Ecto neural progenitor cell (in vitro differentiated cells): ENCODE data around the gene KAT14.
"Not testable (repeated sequence)": the region's sequence is repeated elsewhere in the genome, so short reads cannot be mapped to it uniquely, and the experiment has no call there.

ENCODE experiments used
- DNase-seq: peaks from one replicate; pipeline ENCODE4 v3.0.0-alpha.2; 2018; ENCODE audit warnings: low spot score

The KAT14 gene

DNA sequence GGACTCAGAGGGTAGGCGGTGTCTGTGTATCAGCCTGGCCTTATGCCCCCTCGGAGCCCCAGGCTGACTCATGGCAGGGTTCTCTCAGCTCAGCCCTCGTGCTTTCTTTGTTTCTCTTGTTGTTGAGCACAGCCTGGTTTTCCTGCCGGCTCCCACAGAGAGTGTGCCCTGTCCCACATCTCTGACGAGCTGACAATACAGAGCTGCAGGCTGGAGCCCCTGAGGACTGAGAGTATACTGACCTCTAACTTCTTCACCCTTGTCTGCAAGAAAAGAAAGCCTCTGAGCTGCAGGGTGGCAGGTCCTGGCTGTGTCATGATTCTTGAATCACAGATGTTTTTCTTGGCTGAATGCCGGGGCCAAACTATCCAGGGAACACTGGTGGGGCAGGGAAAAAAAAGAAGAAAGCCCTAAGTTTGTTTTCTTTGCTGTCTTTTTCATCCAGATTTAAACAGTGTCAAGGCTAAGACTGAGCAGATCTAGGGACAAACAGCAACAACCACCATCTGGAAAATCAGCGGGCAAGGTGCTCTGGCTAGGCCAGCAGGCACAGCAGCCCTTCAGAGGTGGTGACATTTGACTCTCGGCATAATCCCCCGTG, 87.4 kb downstream of the KAT14 start:
- DNase-seq = peak; percentile 71

- no peak for DNase-seq
Measured at GRCh38 chr20:18225632-18226031, 88.0 kb downstream of the KAT14 start.

DNA sequence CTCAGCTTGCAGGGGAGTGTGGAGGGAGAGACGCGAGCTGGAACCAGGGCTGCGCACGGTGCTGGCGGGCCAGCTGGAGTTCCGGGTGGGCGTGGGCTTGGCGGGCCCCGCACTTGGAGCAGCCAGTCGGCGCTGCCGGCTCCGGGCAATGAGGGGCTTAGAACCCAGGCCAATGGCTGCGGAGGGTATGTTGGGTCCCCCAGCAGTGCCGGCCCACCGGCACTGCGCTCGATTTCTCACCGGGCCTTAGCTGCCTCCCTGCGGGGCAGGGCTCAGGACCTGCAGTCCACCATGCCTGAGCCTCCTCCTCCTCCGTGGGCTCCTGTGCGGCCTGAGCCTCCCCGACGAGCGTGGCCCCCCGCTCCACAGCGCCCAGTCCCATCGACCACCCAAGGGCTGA, 89.1 kb downstream of the KAT14 start:
- not testable (repeated sequence) for DNase-seq

DNA sequence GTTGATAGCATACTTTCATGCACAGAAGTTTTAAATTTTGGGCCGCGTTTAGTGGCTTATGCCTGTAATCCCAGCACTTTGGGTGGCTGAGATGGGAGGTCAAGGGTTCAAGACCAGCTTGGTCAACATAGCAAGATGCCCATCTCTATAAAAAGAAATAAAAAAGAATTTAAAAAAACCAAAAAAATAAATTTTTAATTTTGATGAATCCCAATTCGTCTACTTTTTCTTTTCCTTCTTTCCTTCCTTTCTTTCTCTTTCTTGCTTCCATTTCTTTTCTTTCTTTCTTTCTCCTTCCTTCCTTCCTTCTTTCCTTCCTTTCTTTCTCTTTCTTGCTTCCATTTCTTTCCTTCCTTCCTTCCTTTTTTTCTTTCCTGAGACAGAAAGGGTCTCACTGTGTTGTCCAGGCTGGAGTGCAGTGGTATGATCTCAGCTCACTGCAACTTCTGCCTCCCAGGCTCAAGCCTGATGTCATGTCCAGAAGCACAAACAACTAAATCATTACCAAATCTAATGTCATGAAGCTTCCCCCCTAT, 95.8 kb downstream of the KAT14 start:
- no peak for DNase-seq
